Dendritic cell treated with granulocyte-macrophage colony-stimulating factor and Interleukin-4, amounts not matched to agents 40 ng/mL and 50 ng/mL, for 4 days (primary cell): Measurements from ENCODE around the gene EXOC6B.
"Not testable (repeated sequence)": the region's sequence is repeated elsewhere in the genome, so short reads cannot be mapped to it uniquely, and the experiment has no call there.

ENCODE experiments used
- H3K27ac Mint-ChIP-seq: one replicate; pipeline ENCODE4 v1.8.0; 2022; ENCODE audit warnings: mild to moderate bottlenecking, mixed read lengths
- H3K27me3 Mint-ChIP-seq: one replicate; pipeline ENCODE4 v1.8.0; 2022; ENCODE audit warnings: mild to moderate bottlenecking, mixed read lengths
- H3K36me3 Mint-ChIP-seq: one replicate; pipeline ENCODE4 v1.8.0; 2022; ENCODE audit warnings: low read depth, mixed read lengths
- H3K4me1 Mint-ChIP-seq: one replicate; pipeline ENCODE4 v1.8.0; 2022; ENCODE audit warnings: low read depth, mixed read lengths
- H3K4me3 Mint-ChIP-seq: one replicate; pipeline ENCODE4 v1.8.0; 2022; ENCODE audit warnings: mild to moderate bottlenecking, moderate library complexity, mixed read lengths
- H3K9me3 Mint-ChIP-seq: one replicate; pipeline ENCODE4 v1.8.0; 2022; ENCODE audit warnings: mixed read lengths
- intact Hi-C: fragments of 100-400 bp; cut with micrococcal nuclease; formaldehyde crosslinking; loops from one replicate; pipeline ENCODE4 v1.15.0; 2022

Gene EXOC6B

GRCh38 chr2:72583836-72584235, 242.0 kb downstream of the EXOC6B start:
- H3K9me3 Mint-ChIP-seq, H3K4me3 Mint-ChIP-seq, H3K4me1 Mint-ChIP-seq, H3K27ac Mint-ChIP-seq, intact Hi-C loops, H3K27me3 Mint-ChIP-seq, H3K36me3 Mint-ChIP-seq: not testable (repeated sequence)

GRCh38 chr2:72583376-72583775, 242.5 kb downstream of the EXOC6B start:
- Mint-ChIP-seq H3K9me3 (no peaks in the 10 kb centered on the region), H3K36me3 (no peaks in the 10 kb centered on the region), H3K27me3 (no peaks in the 10 kb centered on the region), H3K4me1 (no peaks in the 10 kb centered on the region), H3K27ac (no peak overlapping the region), H3K4me3 (no peak overlapping the region)
- intact Hi-C loops, result no loop called here

- intact Hi-C loops, result no loop called here
Measured at GRCh38 chr2:72581560-72582181, 244.2 kb downstream of the EXOC6B start.

GRCh38 chr2:72579591-72580180, 246.1 kb downstream of the EXOC6B start:
- Mint-ChIP-seq H3K27ac (no peak overlapping the region), H3K4me1 (no peaks in the 10 kb centered on the region), H3K27me3 (no peaks in the 10 kb centered on the region), H3K9me3 (no peaks in the 10 kb centered on the region), H3K4me3 (no peak overlapping the region), H3K36me3 (no peaks in the 10 kb centered on the region)
- intact Hi-C loops, result loop anchor here (1.0 kb wide), 1 partner anchor 655 kb away; no protein-coding TSS in a partner anchor

More at GRCh38 chr2:72581560-72582181, 244.2 kb downstream of the EXOC6B start:
- Mint-ChIP-seq H3K36me3 (no peaks in the 10 kb centered on the region), H3K4me1 (no peaks in the 10 kb centered on the region), H3K9me3 (no peaks in the 10 kb centered on the region), H3K4me3 (no peak overlapping the region), H3K27ac (no peak overlapping the region), H3K27me3 (no peaks in the 10 kb centered on the region)

GRCh38 chr2:72576861-72577260, 249.0 kb downstream of the EXOC6B start:
- H3K9me3 Mint-ChIP-seq, result no peaks in the 10 kb centered on the region
- no peak overlapping the region for H3K4me3 Mint-ChIP-seq
- H3K4me1 Mint-ChIP-seq, result no peaks in the 10 kb centered on the region
- intact Hi-C loops, result no loop called here
- no peaks in the 10 kb centered on the region for H3K36me3 Mint-ChIP-seq
- H3K27me3 Mint-ChIP-seq, result no peaks in the 10 kb centered on the region
- no peak overlapping the region for H3K27ac Mint-ChIP-seq

GRCh38 chr2:72576459-72576858, 249.4 kb downstream of the EXOC6B start:
- no peaks in the 10 kb centered on the region for H3K36me3 Mint-ChIP-seq
- H3K27me3 Mint-ChIP-seq, result no peaks in the 10 kb centered on the region
- no peak overlapping the region for H3K4me3 Mint-ChIP-seq
- intact Hi-C loops, result no loop called here
- no peaks in the 10 kb centered on the region for H3K9me3 Mint-ChIP-seq
- H3K4me1 Mint-ChIP-seq, result no peaks in the 10 kb centered on the region
- no peak overlapping the region for H3K27ac Mint-ChIP-seq

GRCh38 chr2:72574886-72575285, 250.9 kb downstream of the EXOC6B start:
- intact Hi-C loops, result no loop called here
- no peak overlapping the region for H3K4me3 Mint-ChIP-seq
- H3K9me3 Mint-ChIP-seq, result no peaks in the 10 kb centered on the region
- H3K27me3 Mint-ChIP-seq, result no peaks in the 10 kb centered on the region
- no peaks in the 10 kb centered on the region for H3K36me3 Mint-ChIP-seq
- no peak overlapping the region for H3K27ac Mint-ChIP-seq
- no peaks in the 10 kb centered on the region for H3K4me1 Mint-ChIP-seq

- intact Hi-C loops, result no loop called here
- no peak overlapping the region for H3K27ac Mint-ChIP-seq
- no peaks in the 10 kb centered on the region for H3K27me3 Mint-ChIP-seq
- H3K4me3 Mint-ChIP-seq, result no peak overlapping the region
- no peaks in the 10 kb centered on the region for H3K36me3 Mint-ChIP-seq
- no peaks in the 10 kb centered on the region for H3K4me1 Mint-ChIP-seq
- H3K9me3 Mint-ChIP-seq, result no peaks in the 10 kb centered on the region
Measured at GRCh38 chr2:72573232-72573631, 252.6 kb downstream of the EXOC6B start.

- Mint-ChIP-seq H3K27ac (no peak overlapping the region), H3K9me3 (no peaks in the 10 kb centered on the region), H3K27me3 (no peaks in the 10 kb centered on the region), H3K36me3 (no peaks in the 10 kb centered on the region), H3K4me1 (no peaks in the 10 kb centered on the region), H3K4me3 (no peak overlapping the region)
- intact Hi-C loops, result no loop called here
Measured at GRCh38 chr2:72572501-72572900, 253.3 kb downstream of the EXOC6B start.

GRCh38 chr2:72570413-72570812, 255.4 kb downstream of the EXOC6B start:
- intact Hi-C loops, result no loop called here
- H3K4me3 Mint-ChIP-seq, result no peak overlapping the region
- no peaks in the 10 kb centered on the region for H3K36me3 Mint-ChIP-seq
- H3K4me1 Mint-ChIP-seq, result no peaks in the 10 kb centered on the region
- H3K27ac Mint-ChIP-seq, result no peak overlapping the region
- H3K9me3 Mint-ChIP-seq, result no peaks in the 10 kb centered on the region
- H3K27me3 Mint-ChIP-seq, result no peaks in the 10 kb centered on the region

- Mint-ChIP-seq H3K36me3 (peaks cover 7% of the 10 kb centered on the region), H3K9me3 (no peaks in the 10 kb centered on the region), H3K27ac (no peak overlapping the region), H3K4me3 (no peak overlapping the region), H3K4me1 (no peaks in the 10 kb centered on the region), H3K27me3 (no peaks in the 10 kb centered on the region)
- intact Hi-C loops, result no loop called here
Measured at GRCh38 chr2:72562451-72563153, 263.2 kb downstream of the EXOC6B start.

- intact Hi-C loops, result no loop called here
- Mint-ChIP-seq H3K27me3 (no peaks in the 10 kb centered on the region), H3K9me3 (no peaks in the 10 kb centered on the region), H3K36me3 (peaks cover 7% of the 10 kb centered on the region), H3K27ac (no peak overlapping the region), H3K4me3 (no peak overlapping the region), H3K4me1 (no peaks in the 10 kb centered on the region)
Measured at GRCh38 chr2:72561621-72562318, 264.1 kb downstream of the EXOC6B start.

- H3K36me3 Mint-ChIP-seq, result peaks cover 7% of the 10 kb centered on the region
- H3K27me3 Mint-ChIP-seq, result no peaks in the 10 kb centered on the region
- intact Hi-C loops, result no loop called here
- no peak overlapping the region for H3K27ac Mint-ChIP-seq
- H3K4me1 Mint-ChIP-seq, result no peaks in the 10 kb centered on the region
- no peak overlapping the region for H3K4me3 Mint-ChIP-seq
- no peaks in the 10 kb centered on the region for H3K9me3 Mint-ChIP-seq
Measured at GRCh38 chr2:72555943-72556342, 269.9 kb downstream of the EXOC6B start.

- H3K27ac Mint-ChIP-seq, H3K4me3 Mint-ChIP-seq, intact Hi-C loops, H3K27me3 Mint-ChIP-seq, H3K36me3 Mint-ChIP-seq, H3K4me1 Mint-ChIP-seq, H3K9me3 Mint-ChIP-seq: not testable (repeated sequence)
Measured at GRCh38 chr2:72555363-72555762, 270.5 kb downstream of the EXOC6B start.
